ENCODE measurements around the gene SMC1B. TPM values are rescaled to one million over a fixed set of nuclear protein-coding genes. Genes with fewer than 3 reads are reported as not detected.
"Not testable (repeated sequence)": the region's sequence is repeated elsewhere in the genome, so short reads cannot be mapped to it uniquely, and the experiment has no call there.

Gene SMC1B
- total RNA-seq, 1 experiment from 2014 or later: 0.31 TPM

DNA sequence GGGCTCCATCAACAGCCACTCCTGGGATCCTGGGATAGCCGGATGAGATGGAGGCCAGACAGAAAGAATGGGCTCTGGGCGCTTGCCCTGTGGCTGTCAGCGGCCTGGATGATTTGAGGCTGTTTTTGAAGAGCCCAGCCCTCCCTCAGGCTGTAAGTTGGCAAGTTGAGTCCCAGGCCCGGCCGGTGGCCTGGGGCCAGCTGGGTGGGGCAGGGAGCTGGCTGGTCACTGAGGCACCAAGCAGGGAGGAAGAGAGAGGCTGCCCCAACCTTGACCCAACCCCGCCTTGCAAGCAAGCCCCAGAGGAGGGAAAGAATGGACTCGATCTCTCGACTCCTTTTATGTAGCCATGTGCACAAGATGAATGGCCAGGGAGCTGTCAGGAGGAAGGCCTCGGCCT lies 35.0 kb upstream of the SMC1B start:
- H3K9me2 ChIP-seq (ENCODE audit: insufficient read depth): no peaks in the 10 kb centered on the region
- TF ChIP-seq, protein P1, sequence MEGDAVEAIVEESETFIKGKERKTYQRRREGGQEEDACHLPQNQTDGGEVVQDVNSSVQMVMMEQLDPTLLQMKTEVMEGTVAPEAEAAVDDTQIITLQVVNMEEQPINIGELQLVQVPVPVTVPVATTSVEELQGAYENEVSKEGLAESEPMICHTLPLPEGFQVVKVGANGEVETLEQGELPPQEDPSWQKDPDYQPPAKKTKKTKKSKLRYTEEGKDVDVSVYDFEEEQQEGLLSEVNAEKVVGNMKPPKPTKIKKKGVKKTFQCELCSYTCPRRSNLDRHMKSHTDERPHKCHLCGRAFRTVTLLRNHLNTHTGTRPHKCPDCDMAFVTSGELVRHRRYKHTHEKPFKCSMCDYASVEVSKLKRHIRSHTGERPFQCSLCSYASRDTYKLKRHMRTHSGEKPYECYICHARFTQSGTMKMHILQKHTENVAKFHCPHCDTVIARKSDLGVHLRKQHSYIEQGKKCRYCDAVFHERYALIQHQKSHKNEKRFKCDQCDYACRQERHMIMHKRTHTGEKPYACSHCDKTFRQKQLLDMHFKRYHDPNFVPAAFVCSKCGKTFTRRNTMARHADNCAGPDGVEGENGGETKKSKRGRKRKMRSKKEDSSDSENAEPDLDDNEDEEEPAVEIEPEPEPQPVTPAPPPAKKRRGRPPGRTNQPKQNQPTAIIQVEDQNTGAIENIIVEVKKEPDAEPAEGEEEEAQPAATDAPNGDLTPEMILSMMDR (conservative IDR thresholded peaks at IDR 0.05): no peak
- TF ChIP-seq EZH2 (IDR thresholded peaks at IDR 0.05; ENCODE audit: low read depth): no peak
- peaks cover 15% of the 10 kb centered on the region for H3F3A ChIP-seq (ENCODE audit: insufficient read depth, low read depth)
- H3K4me3 ChIP-seq: no peak overlapping the region
- H3K4me1 ChIP-seq (replicated peaks; ENCODE audit: insufficient read depth): peaks cover 21% of the 10 kb centered on the region
- no TSS peak for BruUV-seq (replicated peaks)
- H3K79me2 ChIP-seq (ENCODE audit: low read depth): no peaks in the 10 kb centered on the region
- H3K27me3 ChIP-seq (ENCODE audit: insufficient read depth, low read depth): no peaks in the 10 kb centered on the region
- POLR2A ChIA-PET (ENCODE audit: unreplicated experiment): no interaction called here
- no peak for DNase-seq
- H4K20me1 ChIP-seq (ENCODE audit: insufficient read depth): no peaks in the 10 kb centered on the region
- H3K9me3 ChIP-seq (ENCODE audit: insufficient read depth, low read depth): no peaks in the 10 kb centered on the region
- no peak overlapping the region for H2AFZ ChIP-seq
- CTCF ChIA-PET: no interaction called here
- H3K36me3 ChIP-seq (ENCODE audit: low read depth): no peaks in the 10 kb centered on the region
- intact Hi-C loops (cut with micrococcal nuclease; ENCODE audit: unreplicated experiment): loop anchor here (10.0 kb wide), 1 partner anchor 186 kb away; no protein-coding TSS in a partner anchor
- no peak overlapping the region for H3K27ac ChIP-seq
- no peak overlapping the region for H3K4me2 ChIP-seq

DNA sequence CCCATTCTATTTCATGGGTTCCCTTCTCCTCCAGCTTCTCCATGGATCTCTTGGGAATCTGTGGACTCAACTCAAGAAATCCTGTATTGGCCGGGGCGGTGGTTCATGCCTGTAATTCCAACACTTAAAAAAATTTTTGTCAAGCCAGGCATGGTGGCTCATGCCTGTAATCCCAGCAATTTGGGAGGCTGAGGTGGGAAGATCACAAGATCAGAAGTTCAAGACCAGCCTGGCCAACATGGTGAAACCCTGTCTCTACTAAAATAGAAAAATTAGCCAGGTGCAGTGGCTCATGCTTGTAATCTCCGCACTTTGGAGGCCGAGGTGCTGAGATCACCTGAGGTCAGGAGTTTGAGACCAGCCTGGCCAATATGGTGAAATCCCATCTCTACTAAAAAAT lies 34.2 kb upstream of the SMC1B start:
- Histone ChIP-seq H3F3A (ENCODE audit: insufficient read depth, low read depth) (peaks cover 16% of the 10 kb centered on the region), H3K4me1 (replicated peaks; ENCODE audit: insufficient read depth) (peaks cover 24% of the 10 kb centered on the region)
- H3K4me2 ChIP-seq; H3K27ac ChIP-seq; H2AFZ ChIP-seq; H3K9me3 ChIP-seq (ENCODE audit: insufficient read depth, low read depth); H3K4me3 ChIP-seq; BruUV-seq (replicated peaks); H3K9me2 ChIP-seq (ENCODE audit: insufficient read depth); H3K79me2 ChIP-seq (ENCODE audit: low read depth); DNase-seq; H4K20me1 ChIP-seq (ENCODE audit: insufficient read depth); H3K27me3 ChIP-seq (ENCODE audit: insufficient read depth, low read depth); CTCF ChIA-PET; H3K36me3 ChIP-seq (ENCODE audit: low read depth); POLR2A ChIA-PET (ENCODE audit: unreplicated experiment): not testable (repeated sequence)
- intact Hi-C loops (cut with micrococcal nuclease; ENCODE audit: unreplicated experiment): loop anchor here (10.0 kb wide), 1 partner anchor 187 kb away; no protein-coding TSS in a partner anchor

DNA sequence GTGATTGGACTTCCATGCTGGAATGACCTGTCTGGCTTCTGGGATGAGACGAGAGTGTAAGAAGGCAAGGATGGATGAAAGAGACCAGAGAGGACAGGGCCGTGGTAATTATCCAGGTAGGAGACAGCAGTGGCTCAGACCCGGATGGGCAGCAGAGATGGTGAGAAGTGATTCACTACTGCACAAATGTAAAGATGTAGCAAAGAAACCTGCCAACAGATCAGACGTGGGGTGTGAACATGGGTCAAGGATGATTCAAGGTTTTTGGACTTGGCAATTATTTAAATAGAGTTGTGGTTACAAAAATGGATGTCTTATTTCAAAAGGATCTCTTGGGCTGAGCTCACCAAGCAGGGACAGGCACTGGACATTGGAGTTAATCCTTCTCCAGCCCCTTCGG lies 32.8 kb upstream of the SMC1B start:
- no peaks in the 10 kb centered on the region for H4K20me1 ChIP-seq (ENCODE audit: insufficient read depth)
- no peaks in the 10 kb centered on the region for H3K79me2 ChIP-seq (ENCODE audit: low read depth)
- intact Hi-C loops (cut with micrococcal nuclease; ENCODE audit: unreplicated experiment): loop anchor here (10.0 kb wide), 1 partner anchor 189 kb away; no protein-coding TSS in a partner anchor
- H3F3A ChIP-seq (ENCODE audit: insufficient read depth, low read depth): peaks cover 19% of the 10 kb centered on the region
- H3K4me3 ChIP-seq: no peak overlapping the region
- no peaks in the 10 kb centered on the region for H3K9me2 ChIP-seq (ENCODE audit: insufficient read depth)
- no peaks in the 10 kb centered on the region for H3K27me3 ChIP-seq (ENCODE audit: insufficient read depth, low read depth)
- ChIA-PET CTCF (no interaction called here), POLR2A (ENCODE audit: unreplicated experiment) (no interaction called here)
- no peaks in the 10 kb centered on the region for H3K9me3 ChIP-seq (ENCODE audit: insufficient read depth, low read depth)
- peaks cover 38% of the 10 kb centered on the region for H3K4me1 ChIP-seq (replicated peaks; ENCODE audit: insufficient read depth)
- no peaks in the 10 kb centered on the region for H3K36me3 ChIP-seq (ENCODE audit: low read depth)
- BruUV-seq (replicated peaks): no TSS peak
- H2AFZ ChIP-seq: no peak overlapping the region
- H3K4me2 ChIP-seq: no peak overlapping the region
- TF ChIP-seq, protein P1 (conservative IDR thresholded peaks at IDR 0.05): no peak
- TF ChIP-seq EZH2 (IDR thresholded peaks at IDR 0.05; ENCODE audit: low read depth): no peak
- DNase-seq: no peak
- no peak overlapping the region for H3K27ac ChIP-seq

DNA sequence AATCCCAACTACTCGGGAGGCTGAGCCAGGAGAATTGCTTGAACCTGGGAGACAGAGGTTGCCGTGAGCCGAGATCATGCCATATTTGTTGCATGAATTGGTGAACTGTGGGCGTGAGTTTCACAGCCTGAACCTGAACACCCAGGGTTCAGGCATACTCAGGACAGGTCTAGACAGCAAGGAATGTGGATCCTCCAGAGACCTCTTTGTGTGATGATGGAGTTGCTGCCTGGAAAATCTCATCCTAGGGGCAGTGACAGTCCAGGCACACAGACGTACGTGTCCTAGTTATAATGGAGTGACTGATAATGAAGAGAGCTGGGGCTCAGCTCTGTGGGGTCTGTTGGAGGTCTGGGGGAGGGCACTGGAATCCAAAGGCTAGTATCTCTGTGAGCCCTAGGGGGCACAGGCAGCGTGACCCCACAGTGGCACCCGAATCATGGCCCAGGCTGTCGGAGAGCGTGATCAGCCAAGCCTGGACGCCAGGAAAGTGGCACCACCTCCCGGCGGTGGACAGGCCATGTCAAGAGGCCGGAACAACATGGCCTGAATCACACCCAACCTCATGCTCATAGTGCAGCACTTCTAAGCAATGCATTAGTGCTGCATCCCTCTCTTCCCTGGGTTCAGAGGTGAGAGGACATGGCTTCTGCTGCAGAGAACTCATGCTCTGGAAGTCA lies 31.8 kb upstream of the SMC1B start:
- ChIA-PET POLR2A (ENCODE audit: unreplicated experiment) (no interaction called here), CTCF (no interaction called here)
- Histone ChIP-seq H3K4me3 (no peak overlapping the region), H3K36me3 (ENCODE audit: low read depth) (no peaks in the 10 kb centered on the region), H3K79me2 (ENCODE audit: low read depth) (no peaks in the 10 kb centered on the region), H3K27ac (no peak overlapping the region), H3K4me2 (peak overlapping the region; percentile 47; the same call in 1 of the 2 replicates), H2AFZ (no peak overlapping the region), H3K27me3 (ENCODE audit: insufficient read depth, low read depth) (no peaks in the 10 kb centered on the region), H3K4me1 (replicated peaks; ENCODE audit: insufficient read depth) (peaks cover 47% of the 10 kb centered on the region), H4K20me1 (ENCODE audit: insufficient read depth) (no peaks in the 10 kb centered on the region), H3K9me2 (ENCODE audit: insufficient read depth) (no peaks in the 10 kb centered on the region), H3F3A (ENCODE audit: insufficient read depth, low read depth) (peaks cover 20% of the 10 kb centered on the region), H3K9me3 (ENCODE audit: insufficient read depth, low read depth) (no peaks in the 10 kb centered on the region)
- no peak for DNase-seq
- TF ChIP-seq, protein P1 (conservative IDR thresholded peaks at IDR 0.05): no peak
- TF ChIP-seq EZH2 (IDR thresholded peaks at IDR 0.05; ENCODE audit: low read depth): no peak
- BruUV-seq (replicated peaks): no TSS peak
- intact Hi-C loops (cut with micrococcal nuclease; ENCODE audit: unreplicated experiment): loop anchor here (10.0 kb wide), 1 partner anchor 190 kb away; no protein-coding TSS in a partner anchor
